Activated CD8-positive, alpha-beta T cell treated with anti-CD3 and anti-CD28 coated beads for 36 hours (primary cell): ENCODE data around the gene LRRC4C. TPM values are rescaled to one million over a fixed set of nuclear protein-coding genes. Genes with fewer than 3 reads are reported as not detected.

Experiments
- ATAC-seq: fragments of 200-7000 bp; cut with Tn5 transposase; one replicate; pipeline ENCODE4 v1.10.0; 2021; ENCODE audit warnings: mild to moderate bottlenecking, moderate library complexity
- CTCF ChIA-PET: fragments of 350-600 bp; sonication (Branson Sonifier 250); formaldehyde crosslinking; loops from one replicate; lab custom pipeline; 2021; ENCODE audit warnings: antibody characterized with exemption; lab: Charles Lee
- POLR2A ChIA-PET: fragments of 350-600 bp; sonication (Branson Sonifier 250); formaldehyde crosslinking; loops from one replicate; lab custom pipeline; 2021; ENCODE audit warnings: antibody characterized with exemption; lab: Charles Lee
- DNase-seq: peaks from one replicate; pipeline ENCODE4 v3.0.0-alpha.2; 2020
- H3K27ac Mint-ChIP-seq: one replicate; pipeline ENCODE4 v1.8.0; 2021; ENCODE audit warnings: mild to moderate bottlenecking, mixed read lengths
- H3K27me3 Mint-ChIP-seq: one replicate; pipeline ENCODE4 v1.8.0; 2021; ENCODE audit warnings: mixed read lengths
- H3K36me3 Mint-ChIP-seq: one replicate; pipeline ENCODE4 v1.8.0; 2021; ENCODE audit warnings: low read depth, mixed read lengths
- H3K4me1 Mint-ChIP-seq: one replicate; pipeline ENCODE4 v1.8.0; 2021; ENCODE audit warnings: low read depth, mixed read lengths
- H3K4me3 Mint-ChIP-seq: one replicate; pipeline ENCODE4 v1.8.0; 2021; ENCODE audit warnings: mild to moderate bottlenecking, moderate library complexity, mixed read lengths
- H3K9me3 Mint-ChIP-seq: one replicate; pipeline ENCODE4 v1.8.0; 2021; ENCODE audit warnings: mixed read lengths
- CTCF ChIP-seq: fragments of 200-600 bp; IDR thresholded peaks from one replicate; pipeline ENCODE4 v1.8.0; 2022; ENCODE audit warnings: antibody characterized with exemption, mild to moderate bottlenecking
- intact Hi-C: fragments of 100-400 bp; cut with micrococcal nuclease; formaldehyde crosslinking; loops from one replicate; pipeline ENCODE4 v1.10.0; 2022
- total RNA-seq, 2 experiments: library from RNA; stranded (reverse); gene quantifications; one replicate each; pipeline ENCODE4 v1.2.3, GENCODE V29; 2021

LRRC4C gene
- total RNA-seq, 2 experiments from 2014 or later: not detected

DNA sequence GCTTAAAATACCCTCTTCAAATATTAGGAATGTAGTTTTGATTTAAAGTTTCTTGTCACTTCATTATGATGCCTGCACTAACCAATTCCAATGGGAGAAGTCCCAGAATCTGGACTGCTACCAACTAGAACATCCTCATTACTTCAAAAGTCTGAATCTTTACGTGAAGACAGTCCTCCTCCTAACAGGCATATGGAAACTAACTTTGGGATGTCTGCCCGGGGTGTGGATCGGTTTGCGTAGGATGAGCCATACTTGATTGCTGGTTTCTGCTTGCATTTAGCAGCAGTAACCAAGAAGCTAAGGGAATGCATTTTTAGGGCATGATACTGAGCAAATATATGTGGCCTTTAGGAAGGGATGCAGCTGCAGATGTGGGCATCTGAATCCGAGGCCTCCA is 177.1 kb downstream of the LRRC4C start:
- Mint-ChIP-seq H3K27ac (no peak overlapping the region), H3K9me3 (peaks cover 5% of the 10 kb centered on the region), H3K27me3 (no peaks in the 10 kb centered on the region), H3K4me1 (no peaks in the 10 kb centered on the region), H3K4me3 (no peak overlapping the region), H3K36me3 (no peaks in the 10 kb centered on the region)
- TF ChIP-seq CTCF: no peak
- ChIA-PET POLR2A (no interaction called here), CTCF (no interaction called here)
- DNase-seq (no peak), ATAC-seq (no peak)
- intact Hi-C loops: no loop called here

GRCh38 chr11:41281131-41281742 is 178.2 kb downstream of the LRRC4C start:
- no peak overlapping the region for H3K4me3 Mint-ChIP-seq
- intact Hi-C loops: no loop called here
- no peak for DNase-seq
- CTCF ChIA-PET: no interaction called here
- peaks cover 8% of the 10 kb centered on the region for H3K9me3 Mint-ChIP-seq
- no peaks in the 10 kb centered on the region for H3K4me1 Mint-ChIP-seq
- H3K36me3 Mint-ChIP-seq: no peaks in the 10 kb centered on the region
- ATAC-seq: no peak
- no peak overlapping the region for H3K27ac Mint-ChIP-seq
- POLR2A ChIA-PET: no interaction called here
- H3K27me3 Mint-ChIP-seq: no peaks in the 10 kb centered on the region
- TF ChIP-seq CTCF: no peak

DNA sequence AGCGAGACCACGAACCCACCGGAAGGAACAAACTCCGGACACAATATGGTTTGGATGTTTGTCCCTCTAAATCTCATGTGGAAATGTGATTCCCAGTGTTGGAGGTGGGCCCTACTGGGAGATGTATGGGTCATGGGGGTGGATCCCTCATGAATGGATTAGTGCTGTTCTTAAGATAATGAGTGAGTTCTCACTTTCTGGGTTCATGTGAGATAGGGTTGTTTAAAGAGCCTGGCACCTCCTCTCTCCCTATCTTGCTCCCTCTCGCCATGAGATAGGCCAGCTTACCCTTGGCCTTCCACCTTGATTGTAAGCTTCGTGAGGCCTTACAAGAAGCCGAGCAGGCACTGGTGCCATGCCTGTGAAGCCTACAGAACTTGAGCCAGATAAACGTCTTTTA is 184.6 kb downstream of the LRRC4C start:
- H3K27ac Mint-ChIP-seq: no peak overlapping the region

DNA sequence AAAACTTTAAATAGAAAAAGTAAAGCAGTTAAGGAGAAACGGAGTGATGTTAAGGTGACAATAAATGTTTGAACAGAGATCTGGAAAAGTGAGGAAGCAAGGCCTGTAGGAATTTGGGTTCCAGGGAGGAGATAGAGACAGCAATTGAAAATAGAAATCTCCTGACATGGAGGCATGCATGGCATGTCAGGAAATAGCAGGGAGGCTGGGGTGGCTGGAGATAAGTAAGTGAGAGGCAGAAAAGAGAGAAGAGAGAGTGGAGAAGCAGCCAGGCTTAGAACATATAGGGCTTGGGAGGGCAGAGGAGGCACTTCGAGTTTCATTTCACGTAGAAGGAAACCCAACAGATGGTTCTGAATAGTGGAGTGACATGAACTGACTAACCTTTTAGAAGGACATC is 185.5 kb downstream of the LRRC4C start:
- POLR2A ChIA-PET: no interaction called here

More for the DNA sequence above, 184.6 kb downstream of the LRRC4C start:
- peaks cover 13% of the 10 kb centered on the region for H3K9me3 Mint-ChIP-seq
- no peaks in the 10 kb centered on the region for H3K27me3 Mint-ChIP-seq
- POLR2A ChIA-PET: no interaction called here
- H3K36me3 Mint-ChIP-seq: no peaks in the 10 kb centered on the region
- H3K4me1 Mint-ChIP-seq: no peaks in the 10 kb centered on the region
- no peak for DNase-seq
- TF ChIP-seq CTCF: no peak
- ATAC-seq: no peak
- intact Hi-C loops: no loop called here
- CTCF ChIA-PET: no interaction called here
- no peak overlapping the region for H3K4me3 Mint-ChIP-seq

GRCh38 chr11:41267451-41267850 is 192.0 kb downstream of the LRRC4C start:
- Mint-ChIP-seq H3K9me3 (peaks cover 5% of the 10 kb centered on the region), H3K4me3 (no peak overlapping the region), H3K27me3 (no peaks in the 10 kb centered on the region), H3K4me1 (no peaks in the 10 kb centered on the region), H3K27ac (no peak overlapping the region), H3K36me3 (no peaks in the 10 kb centered on the region)
- no peak for ATAC-seq
- ChIA-PET POLR2A (no interaction called here), CTCF (no interaction called here)
- no peak for DNase-seq
- intact Hi-C loops: no loop called here
- no peak for TF ChIP-seq CTCF

More for the DNA sequence above, 185.5 kb downstream of the LRRC4C start:
- ATAC-seq (no peak), DNase-seq (no peak)
- intact Hi-C loops: no loop called here
- Mint-ChIP-seq H3K4me3 (no peak overlapping the region), H3K9me3 (peaks cover 15% of the 10 kb centered on the region), H3K27me3 (no peaks in the 10 kb centered on the region), H3K36me3 (no peaks in the 10 kb centered on the region), H3K4me1 (no peaks in the 10 kb centered on the region), H3K27ac (no peak overlapping the region)
- CTCF ChIA-PET: no interaction called here
- no peak for TF ChIP-seq CTCF
